ENCODE measurements around the gene SULF2. TPM values are rescaled to one million over a fixed set of nuclear protein-coding genes. Genes with fewer than 3 reads are reported as not detected.
A peak's percentile ranks its signal among the peaks of the same experiment; 100 is the strongest.
"Not testable (repeated sequence)": the region's sequence is repeated elsewhere in the genome, so short reads cannot be mapped to it uniquely, and the experiment has no call there.

SULF2 gene
- total RNA-seq, 1 donor from 2014 or later: 52.8 TPM

DNA sequence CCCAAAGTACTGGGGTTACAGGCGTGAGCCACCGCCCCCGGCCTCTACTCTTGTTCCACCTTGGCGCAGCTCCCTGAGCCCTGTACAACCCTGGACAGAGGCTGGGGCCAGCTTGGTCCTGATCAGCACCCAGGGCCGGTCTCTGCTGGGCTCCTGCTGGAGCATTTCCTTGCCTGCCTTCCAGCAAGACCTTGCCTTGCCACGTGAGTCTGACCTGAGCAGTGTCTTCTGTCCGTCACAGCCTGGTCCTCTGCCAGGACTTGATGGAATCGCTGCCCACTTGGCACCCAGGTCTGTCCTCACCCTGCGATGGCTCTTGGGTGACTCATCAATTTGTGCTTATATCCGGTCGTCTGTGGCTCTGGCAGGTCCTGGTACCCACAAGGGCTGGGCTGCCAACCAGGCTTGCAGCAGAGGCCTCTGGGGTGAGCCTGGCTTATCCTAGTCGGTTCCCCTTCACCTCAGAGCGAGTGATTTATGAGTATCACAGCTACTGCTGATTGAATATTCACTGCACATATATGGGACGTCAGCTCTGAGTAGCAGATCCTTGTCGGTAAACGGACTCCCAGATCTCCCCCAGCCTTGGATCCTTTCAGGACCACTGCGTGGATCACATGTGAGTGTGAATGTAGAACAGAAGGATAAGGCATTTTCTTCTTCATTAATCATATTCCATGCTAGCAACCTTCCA is 10.1 kb upstream of the SULF2 start:
- no peak for DNase-seq
- intact Hi-C loops (cut with DNase I): no loop called here

DNA sequence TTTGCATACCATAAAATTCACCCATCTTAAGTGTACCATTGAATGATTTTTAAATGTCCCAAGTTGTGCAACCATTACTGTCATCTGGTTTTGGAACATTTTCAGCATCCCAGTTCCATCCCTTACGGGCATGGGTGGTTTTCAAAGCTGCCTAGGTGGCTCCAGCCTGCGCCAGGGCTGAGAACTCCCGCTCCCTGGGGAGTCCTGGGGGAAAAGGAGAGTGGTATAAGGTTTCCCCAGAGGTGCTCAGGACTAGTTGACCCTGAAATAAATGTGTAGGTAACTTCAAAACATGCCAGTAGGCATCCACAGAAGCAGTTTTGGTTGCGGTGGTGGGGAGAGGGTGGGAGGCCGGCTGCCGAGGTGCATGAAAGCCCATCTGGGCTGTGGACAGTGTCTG is 9.0 kb upstream of the SULF2 start:
- ATAC-seq; H3K4me3 ChIP-seq; DNase-seq; intact Hi-C loops (cut with DNase I); H3K36me3 ChIP-seq; H3K27ac ChIP-seq; H3K27me3 ChIP-seq; H3K9me3 ChIP-seq; H3K4me1 ChIP-seq: not testable (repeated sequence)

More for the DNA sequence above, 10.1 kb upstream of the SULF2 start:
- Histone ChIP-seq H3K4me3 (no peak overlapping the region), H3K4me1 (peaks cover 4% of the 10 kb centered on the region), H3K36me3 (no peaks in the 10 kb centered on the region), H3K27me3 (no peaks in the 10 kb centered on the region), H3K27ac (no peak overlapping the region), H3K9me3 (no peaks in the 10 kb centered on the region)
- no peak for ATAC-seq
- TF ChIP-seq, protein P1, sequence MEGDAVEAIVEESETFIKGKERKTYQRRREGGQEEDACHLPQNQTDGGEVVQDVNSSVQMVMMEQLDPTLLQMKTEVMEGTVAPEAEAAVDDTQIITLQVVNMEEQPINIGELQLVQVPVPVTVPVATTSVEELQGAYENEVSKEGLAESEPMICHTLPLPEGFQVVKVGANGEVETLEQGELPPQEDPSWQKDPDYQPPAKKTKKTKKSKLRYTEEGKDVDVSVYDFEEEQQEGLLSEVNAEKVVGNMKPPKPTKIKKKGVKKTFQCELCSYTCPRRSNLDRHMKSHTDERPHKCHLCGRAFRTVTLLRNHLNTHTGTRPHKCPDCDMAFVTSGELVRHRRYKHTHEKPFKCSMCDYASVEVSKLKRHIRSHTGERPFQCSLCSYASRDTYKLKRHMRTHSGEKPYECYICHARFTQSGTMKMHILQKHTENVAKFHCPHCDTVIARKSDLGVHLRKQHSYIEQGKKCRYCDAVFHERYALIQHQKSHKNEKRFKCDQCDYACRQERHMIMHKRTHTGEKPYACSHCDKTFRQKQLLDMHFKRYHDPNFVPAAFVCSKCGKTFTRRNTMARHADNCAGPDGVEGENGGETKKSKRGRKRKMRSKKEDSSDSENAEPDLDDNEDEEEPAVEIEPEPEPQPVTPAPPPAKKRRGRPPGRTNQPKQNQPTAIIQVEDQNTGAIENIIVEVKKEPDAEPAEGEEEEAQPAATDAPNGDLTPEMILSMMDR (IDR thresholded peaks at IDR 0.05): no peak

DNA sequence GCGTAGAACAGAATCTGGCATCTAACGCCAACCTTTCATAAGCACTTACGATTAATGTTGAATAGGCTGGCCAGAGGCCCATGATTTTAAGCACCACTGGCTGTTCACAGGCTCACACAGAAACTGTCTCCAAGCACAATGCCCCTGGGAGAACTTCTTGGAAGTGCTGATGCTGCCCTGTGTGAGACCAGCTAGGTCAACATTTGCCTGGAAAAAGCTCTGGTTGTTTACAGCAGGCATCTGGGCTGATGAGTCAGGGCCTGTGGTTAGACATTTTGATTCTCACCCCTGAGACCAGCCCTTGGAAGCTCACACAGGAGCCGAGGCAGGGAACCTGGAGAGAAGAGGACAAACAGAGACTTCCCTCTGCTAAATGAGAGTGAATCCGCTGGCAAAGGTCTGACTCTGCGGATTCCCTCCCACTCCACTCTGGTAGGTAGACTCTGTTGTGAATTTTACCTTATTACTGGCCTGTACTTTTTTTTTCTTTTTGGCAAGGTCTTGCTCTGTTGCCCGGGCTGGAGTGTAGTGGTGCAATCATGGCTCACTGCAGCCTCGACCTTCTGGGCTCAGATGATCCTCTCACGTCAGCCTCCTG is 6.8 kb upstream of the SULF2 start:
- H3K36me3 ChIP-seq: no peaks in the 10 kb centered on the region
- intact Hi-C loops (cut with DNase I): no loop called here

DNA sequence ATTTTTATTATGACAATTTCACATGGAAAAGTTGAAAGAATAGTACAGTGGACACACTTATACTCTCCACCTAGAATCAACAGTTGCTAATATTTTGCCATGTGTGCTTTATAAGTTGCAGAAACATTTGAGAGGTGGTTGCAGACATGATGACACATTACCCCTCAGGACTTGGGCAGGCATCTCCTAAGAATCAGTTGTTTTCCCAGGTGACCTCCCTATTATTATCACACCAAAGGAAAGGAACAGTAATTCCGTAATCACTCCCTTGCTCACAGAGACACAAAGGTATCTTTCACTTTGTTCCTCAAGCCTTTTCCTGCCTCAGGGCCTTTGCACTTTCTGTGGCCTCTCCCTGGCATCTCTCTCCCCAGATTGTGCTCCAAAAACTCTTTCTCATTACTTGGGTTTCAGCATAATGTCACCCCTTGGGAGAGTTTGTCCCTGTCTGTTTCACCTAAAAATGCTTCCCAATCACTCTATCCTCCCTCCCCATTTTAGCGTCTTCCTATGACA is 5.9 kb upstream of the SULF2 start:
- Histone ChIP-seq H3K27me3 (peaks cover 11% of the 10 kb centered on the region), H3K36me3 (no peaks in the 10 kb centered on the region), H3K4me3 (no peak overlapping the region), H3K27ac (no peak overlapping the region), H3K9me3 (no peaks in the 10 kb centered on the region), H3K4me1 (peaks cover 3% of the 10 kb centered on the region)
- intact Hi-C loops (cut with DNase I): no loop called here
- no peak for ATAC-seq
- DNase-seq: no peak
- TF ChIP-seq, protein P1 (IDR thresholded peaks at IDR 0.05): no peak

More for the DNA sequence above, 6.8 kb upstream of the SULF2 start:
- H3K27ac ChIP-seq: no peak overlapping the region
- TF ChIP-seq, protein P1 (IDR thresholded peaks at IDR 0.05): no peak
- DNase-seq (no peak), ATAC-seq (peak; percentile 14)
- H3K9me3 ChIP-seq: no peaks in the 10 kb centered on the region
- H3K27me3 ChIP-seq: peaks cover 9% of the 10 kb centered on the region
- no peak overlapping the region for H3K4me3 ChIP-seq
- H3K4me1 ChIP-seq: peaks cover 2% of the 10 kb centered on the region

DNA sequence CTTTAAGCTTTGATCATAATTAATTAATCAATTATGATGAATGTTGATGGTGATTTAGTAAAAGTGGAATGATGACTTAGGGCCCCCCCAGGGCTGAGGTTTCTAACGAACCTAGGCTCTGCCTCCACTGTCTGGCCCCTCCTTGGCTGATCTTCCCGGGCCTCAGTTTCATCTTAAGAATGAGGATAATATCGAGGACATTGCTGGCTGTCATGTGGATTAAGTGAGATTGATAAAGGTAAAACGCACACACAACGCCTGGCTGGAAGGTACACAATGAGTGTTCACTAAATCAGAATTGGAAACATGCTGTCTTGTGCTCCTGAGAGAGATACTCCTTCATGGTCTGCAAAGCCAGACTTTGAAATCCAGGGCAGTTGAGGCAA is 5.3 kb upstream of the SULF2 start:
- Histone ChIP-seq H3K27ac (no peak overlapping the region), H3K4me1 (peaks cover 6% of the 10 kb centered on the region), H3K27me3 (peaks cover 11% of the 10 kb centered on the region), H3K4me3 (no peak overlapping the region), H3K9me3 (no peaks in the 10 kb centered on the region), H3K36me3 (no peaks in the 10 kb centered on the region)
- no peak for DNase-seq
- ATAC-seq: no peak
- intact Hi-C loops (cut with DNase I): no loop called here
- TF ChIP-seq, protein P1 (IDR thresholded peaks at IDR 0.05): no peak
